ENCODE results near the gene HYOU1.

Gene HYOU1

DNA sequence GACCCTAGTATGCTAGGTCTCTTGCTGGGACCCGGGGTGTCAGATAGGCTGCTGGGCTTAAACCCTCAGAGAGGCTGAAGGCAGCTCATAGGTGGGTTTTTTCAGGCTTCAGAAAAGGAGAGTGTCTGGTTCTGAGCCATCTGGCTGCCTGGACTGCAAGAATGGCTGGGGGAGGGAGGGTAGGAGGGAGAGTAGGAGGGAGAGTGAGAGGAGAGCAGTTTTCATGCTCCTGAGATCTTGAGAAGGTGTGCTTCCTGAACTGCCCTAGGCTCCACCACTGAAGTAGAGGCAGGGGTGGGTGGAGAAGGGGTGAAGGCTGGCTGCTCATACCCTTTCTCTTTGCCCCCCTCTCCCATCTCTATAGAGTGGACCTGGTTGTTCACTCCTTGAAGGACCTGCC lies 32.3 kb upstream of the HYOU1 start:
- Histone ChIP-seq H3K27me3 (ENCODE audit: control insufficient read depth in 3 of 3, insufficient read depth in 3 of 3, low read depth in 1 of 3, low read length in 3 of 3) (no peaks in the 10 kb centered on the region), H3K9me3 (replicated peaks in 1 of 2; ENCODE audit: control insufficient read depth in 2 of 2, insufficient read depth in 1 of 2, low read depth in 1 of 2, low read length in 2 of 2) (no peaks in the 10 kb centered on the region), H3K23ac (ENCODE audit: low read depth, low read length, poor library complexity) (peak overlapping the region; percentile 58), H2BK12ac (ENCODE audit: low read length) (no peak overlapping the region), H2AK5ac (ENCODE audit: low read depth, low read length) (no peak overlapping the region), H3K27ac (replicated peaks; ENCODE audit: low read length) (no peak overlapping the region), H3K4me1 (ENCODE audit: control insufficient read depth in 2 of 2, insufficient read depth in 1 of 2, low read depth in 1 of 2, low read length in 2 of 2) (peaks cover 18 to 25% of the 10 kb centered on the region in 2 donors), H4K8ac (ENCODE audit: low read depth, low read length) (no peak overlapping the region), H3K9ac (ENCODE audit: low read depth, low read length, poor library complexity) (no peak overlapping the region), H2BK5ac (ENCODE audit: low read length) (peak overlapping the region; percentile 42), H3K4me2 (ENCODE audit: insufficient read depth, low read length, poor library complexity, severe bottlenecking) (no peak overlapping the region), H2AFZ (ENCODE audit: low read length) (no peak overlapping the region), H4K91ac (ENCODE audit: low read depth, low read length, poor library complexity) (no peak overlapping the region), H3K79me1 (ENCODE audit: low read depth, low read length) (peaks cover 13% of the 10 kb centered on the region), H3K18ac (ENCODE audit: low read length) (no peak overlapping the region), H2BK120ac (ENCODE audit: low read depth, low read length) (no peak overlapping the region), H3K36me3 (replicated peaks in 1 of 2; ENCODE audit: control insufficient read depth in 2 of 2, insufficient read depth in 2 of 2, low read length in 2 of 2) (peaks cover 26 to 56% of the 10 kb centered on the region in 2 donors), H3K4me3 (ENCODE audit: low read length in 2 of 2) (no peak overlapping the region), H3K4ac (ENCODE audit: low read length) (no peak overlapping the region), H2BK15ac (ENCODE audit: low read length) (no peak overlapping the region), H3K14ac (ENCODE audit: low read length) (no peak overlapping the region)
- no peak for DNase-seq (ENCODE audit: low spot score)
- no CpG with 5 or more reads among the region's 1 CpG for WGBS, 2 donors (ENCODE audit: extremely low coverage in 2 of 2, insufficient read length in 2 of 2, insufficient replicate concordance in 1 of 2)

DNA sequence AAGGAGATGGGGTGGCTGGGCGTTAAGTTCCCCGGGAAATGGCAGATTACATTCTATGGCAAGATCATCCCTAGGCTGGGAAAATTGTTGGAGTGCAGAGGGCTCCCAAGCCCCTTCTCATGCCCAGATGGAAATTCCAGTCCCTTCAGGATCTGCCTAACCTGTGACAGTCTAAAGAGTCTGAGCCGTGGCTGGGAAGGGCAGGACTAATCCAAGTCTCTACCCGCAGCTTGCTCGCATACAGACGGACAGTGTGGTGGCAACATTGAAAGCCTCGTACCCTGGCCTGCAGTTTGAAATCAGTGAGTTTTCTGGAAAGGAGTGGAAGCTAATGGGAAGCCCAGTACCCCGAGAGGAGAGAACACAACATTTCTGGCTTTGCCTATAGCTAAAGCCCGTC lies 31.4 kb upstream of the HYOU1 start:
- Histone ChIP-seq H3K4me2 (ENCODE audit: insufficient read depth, low read length, poor library complexity, severe bottlenecking) (no peak overlapping the region), H2BK5ac (ENCODE audit: low read length) (no peak overlapping the region), H3K18ac (ENCODE audit: low read length) (no peak overlapping the region), H3K4me1 (ENCODE audit: control insufficient read depth in 2 of 2, insufficient read depth in 1 of 2, low read depth in 1 of 2, low read length in 2 of 2) (peaks cover 18 to 22% of the 10 kb centered on the region in 2 donors), H4K91ac (ENCODE audit: low read depth, low read length, poor library complexity) (no peak overlapping the region), H3K79me1 (ENCODE audit: low read depth, low read length) (peaks cover 13% of the 10 kb centered on the region), H3K14ac (ENCODE audit: low read length) (no peak overlapping the region), H3K27me3 (ENCODE audit: control insufficient read depth in 3 of 3, insufficient read depth in 3 of 3, low read depth in 1 of 3, low read length in 3 of 3) (no peaks in the 10 kb centered on the region), H2BK120ac (ENCODE audit: low read depth, low read length) (no peak overlapping the region), H3K27ac (replicated peaks; ENCODE audit: low read length) (no peak overlapping the region), H3K23ac (ENCODE audit: low read depth, low read length, poor library complexity) (no peak overlapping the region), H2AFZ (ENCODE audit: low read length) (no peak overlapping the region), H2AK5ac (ENCODE audit: low read depth, low read length) (no peak overlapping the region), H3K9me3 (replicated peaks in 1 of 2; ENCODE audit: control insufficient read depth in 2 of 2, insufficient read depth in 1 of 2, low read depth in 1 of 2, low read length in 2 of 2) (no peaks in the 10 kb centered on the region), H3K36me3 (replicated peaks in 1 of 2; ENCODE audit: control insufficient read depth in 2 of 2, insufficient read depth in 2 of 2, low read length in 2 of 2) (peaks cover 23 to 47% of the 10 kb centered on the region in 2 donors), H3K4ac (ENCODE audit: low read length) (no peak overlapping the region), H3K4me3 (ENCODE audit: low read length in 2 of 2) (no peak overlapping the region), H2BK15ac (ENCODE audit: low read length) (no peak overlapping the region), H3K9ac (ENCODE audit: low read depth, low read length, poor library complexity) (no peak overlapping the region), H2BK12ac (ENCODE audit: low read length) (no peak overlapping the region), H4K8ac (ENCODE audit: low read depth, low read length) (no peak overlapping the region)
- no peak for DNase-seq (ENCODE audit: low spot score)
- WGBS, 2 donors (ENCODE audit: extremely low coverage in 2 of 2, insufficient read length in 2 of 2, insufficient replicate concordance in 1 of 2) = no CpG with 5 or more reads among the region's 9 CpGs

DNA sequence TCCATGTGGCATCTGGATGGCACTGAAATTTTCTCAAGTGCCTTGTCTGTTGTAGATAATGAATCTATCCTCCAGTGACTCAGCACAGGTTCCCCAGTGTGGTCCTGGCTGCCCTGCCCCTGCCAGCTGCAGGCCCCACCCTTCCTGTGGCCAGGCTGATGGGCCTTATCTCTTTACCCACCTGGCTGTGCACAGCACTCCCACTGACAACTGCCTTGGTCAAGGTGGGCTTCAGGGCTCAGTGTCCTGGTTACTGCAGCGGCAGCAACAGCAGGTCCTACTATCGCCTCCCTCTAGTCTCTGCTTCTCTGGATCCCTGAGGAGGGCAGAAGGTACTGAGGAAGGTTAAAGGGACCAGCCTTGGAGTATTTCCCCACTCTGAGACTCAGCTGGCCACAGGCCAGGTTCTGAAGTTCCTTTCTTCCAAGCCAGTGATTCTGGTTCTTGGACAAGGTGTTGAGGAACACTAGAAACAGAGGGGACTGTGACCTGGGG lies 30.8 kb upstream of the HYOU1 start:
- H3K27ac ChIP-seq (replicated peaks; ENCODE audit: low read length) = no peak overlapping the region
- H3K36me3 ChIP-seq (replicated peaks in 1 of 2; ENCODE audit: control insufficient read depth in 2 of 2, insufficient read depth in 2 of 2, low read length in 2 of 2) = peaks cover 16 to 41% of the 10 kb centered on the region in 2 donors
- DNase-seq (ENCODE audit: low spot score) = no peak
- no peak overlapping the region for H2BK12ac ChIP-seq (ENCODE audit: low read length)
- no peak overlapping the region for H3K4me2 ChIP-seq (ENCODE audit: insufficient read depth, low read length, poor library complexity, severe bottlenecking)
- no peak overlapping the region for H2BK15ac ChIP-seq (ENCODE audit: low read length)
- H2AFZ ChIP-seq (ENCODE audit: low read length) = no peak overlapping the region
- no peak overlapping the region for H3K14ac ChIP-seq (ENCODE audit: low read length)
- WGBS, 2 donors (ENCODE audit: extremely low coverage in 2 of 2, insufficient read length in 2 of 2, insufficient replicate concordance in 1 of 2) = no CpG with 5 or more reads among the region's 2 CpGs
- H3K4me1 ChIP-seq (ENCODE audit: control insufficient read depth in 2 of 2, insufficient read depth in 1 of 2, low read depth in 1 of 2, low read length in 2 of 2) = peaks cover 15 to 16% of the 10 kb centered on the region in 2 donors
- no peak overlapping the region for H3K4me3 ChIP-seq (ENCODE audit: low read length in 2 of 2)
- H4K91ac ChIP-seq (ENCODE audit: low read depth, low read length, poor library complexity) = no peak overlapping the region
- peaks cover 13% of the 10 kb centered on the region for H3K79me1 ChIP-seq (ENCODE audit: low read depth, low read length)
- H3K9ac ChIP-seq (ENCODE audit: low read depth, low read length, poor library complexity) = no peak overlapping the region
- H2AK5ac ChIP-seq (ENCODE audit: low read depth, low read length) = no peak overlapping the region
- no peak overlapping the region for H3K4ac ChIP-seq (ENCODE audit: low read length)
- no peak overlapping the region for H3K23ac ChIP-seq (ENCODE audit: low read depth, low read length, poor library complexity)
- no peak overlapping the region for H2BK5ac ChIP-seq (ENCODE audit: low read length)
- H3K18ac ChIP-seq (ENCODE audit: low read length) = no peak overlapping the region
- no peak overlapping the region for H2BK120ac ChIP-seq (ENCODE audit: low read depth, low read length)
- H3K27me3 ChIP-seq (ENCODE audit: control insufficient read depth in 3 of 3, insufficient read depth in 3 of 3, low read depth in 1 of 3, low read length in 3 of 3) = no peaks in the 10 kb centered on the region
- no peak overlapping the region for H4K8ac ChIP-seq (ENCODE audit: low read depth, low read length)
- no peaks in the 10 kb centered on the region for H3K9me3 ChIP-seq (replicated peaks in 1 of 2; ENCODE audit: control insufficient read depth in 2 of 2, insufficient read depth in 1 of 2, low read depth in 1 of 2, low read length in 2 of 2)

DNA sequence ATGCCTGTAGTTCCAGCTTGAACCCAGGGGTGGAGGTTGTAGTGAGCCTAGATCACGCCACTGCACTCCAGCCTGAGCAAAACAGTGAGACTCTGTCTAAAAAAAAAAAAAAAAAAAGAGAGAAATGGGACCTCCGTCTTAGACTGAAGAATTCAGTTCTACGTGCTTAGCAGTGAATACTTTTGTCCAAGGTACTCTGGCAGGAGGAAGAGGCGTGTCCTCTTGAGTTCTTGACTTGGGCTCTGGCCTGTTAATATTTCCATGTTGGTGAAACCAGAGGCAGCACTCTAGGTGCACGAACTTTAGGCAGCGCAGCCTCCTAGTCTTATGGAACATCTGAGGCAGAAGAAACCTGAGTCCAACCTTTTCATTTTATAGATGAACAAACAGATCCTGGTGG lies 30.1 kb upstream of the HYOU1 start:
- DNase-seq (ENCODE audit: low spot score) = no peak
- H3K9ac ChIP-seq (ENCODE audit: low read depth, low read length, poor library complexity) = no peak overlapping the region
- H3K36me3 ChIP-seq (replicated peaks in 1 of 2; ENCODE audit: control insufficient read depth in 2 of 2, insufficient read depth in 2 of 2, low read length in 2 of 2) = peaks cover 10 to 37% of the 10 kb centered on the region in 2 donors
- H3K9me3 ChIP-seq (replicated peaks in 1 of 2; ENCODE audit: control insufficient read depth in 2 of 2, insufficient read depth in 1 of 2, low read depth in 1 of 2, low read length in 2 of 2) = no peaks in the 10 kb centered on the region
- peaks cover 8 to 9% of the 10 kb centered on the region in 2 donors for H3K4me1 ChIP-seq (ENCODE audit: control insufficient read depth in 2 of 2, insufficient read depth in 1 of 2, low read depth in 1 of 2, low read length in 2 of 2)
- no peak overlapping the region for H2BK12ac ChIP-seq (ENCODE audit: low read length)
- H4K91ac ChIP-seq (ENCODE audit: low read depth, low read length, poor library complexity) = no peak overlapping the region
- H3K4me2 ChIP-seq (ENCODE audit: insufficient read depth, low read length, poor library complexity, severe bottlenecking) = no peak overlapping the region
- no peak overlapping the region for H2AFZ ChIP-seq (ENCODE audit: low read length)
- no peak overlapping the region for H3K23ac ChIP-seq (ENCODE audit: low read depth, low read length, poor library complexity)
- peaks cover 9% of the 10 kb centered on the region for H3K79me1 ChIP-seq (ENCODE audit: low read depth, low read length)
- H3K18ac ChIP-seq (ENCODE audit: low read length) = no peak overlapping the region
- H2BK5ac ChIP-seq (ENCODE audit: low read length) = no peak overlapping the region
- H3K4me3 ChIP-seq (ENCODE audit: low read length in 2 of 2) = no peak overlapping the region
- no CpG with 5 or more reads among the region's 6 CpGs for WGBS, 2 donors (ENCODE audit: extremely low coverage in 2 of 2, insufficient read length in 2 of 2, insufficient replicate concordance in 1 of 2)
- no peak overlapping the region for H3K14ac ChIP-seq (ENCODE audit: low read length)
- no peak overlapping the region for H2BK15ac ChIP-seq (ENCODE audit: low read length)
- no peak overlapping the region for H3K27ac ChIP-seq (replicated peaks; ENCODE audit: low read length)
- H4K8ac ChIP-seq (ENCODE audit: low read depth, low read length) = no peak overlapping the region
- no peaks in the 10 kb centered on the region for H3K27me3 ChIP-seq (ENCODE audit: control insufficient read depth in 3 of 3, insufficient read depth in 3 of 3, low read depth in 1 of 3, low read length in 3 of 3)
- H3K4ac ChIP-seq (ENCODE audit: low read length) = no peak overlapping the region
- H2AK5ac ChIP-seq (ENCODE audit: low read depth, low read length) = no peak overlapping the region
- H2BK120ac ChIP-seq (ENCODE audit: low read depth, low read length) = no peak overlapping the region

Measured in neuronal stem cell (in vitro differentiated cells).